ENCODE results near the gene PRKCA.

- TF ChIP-seq, protein P1, sequence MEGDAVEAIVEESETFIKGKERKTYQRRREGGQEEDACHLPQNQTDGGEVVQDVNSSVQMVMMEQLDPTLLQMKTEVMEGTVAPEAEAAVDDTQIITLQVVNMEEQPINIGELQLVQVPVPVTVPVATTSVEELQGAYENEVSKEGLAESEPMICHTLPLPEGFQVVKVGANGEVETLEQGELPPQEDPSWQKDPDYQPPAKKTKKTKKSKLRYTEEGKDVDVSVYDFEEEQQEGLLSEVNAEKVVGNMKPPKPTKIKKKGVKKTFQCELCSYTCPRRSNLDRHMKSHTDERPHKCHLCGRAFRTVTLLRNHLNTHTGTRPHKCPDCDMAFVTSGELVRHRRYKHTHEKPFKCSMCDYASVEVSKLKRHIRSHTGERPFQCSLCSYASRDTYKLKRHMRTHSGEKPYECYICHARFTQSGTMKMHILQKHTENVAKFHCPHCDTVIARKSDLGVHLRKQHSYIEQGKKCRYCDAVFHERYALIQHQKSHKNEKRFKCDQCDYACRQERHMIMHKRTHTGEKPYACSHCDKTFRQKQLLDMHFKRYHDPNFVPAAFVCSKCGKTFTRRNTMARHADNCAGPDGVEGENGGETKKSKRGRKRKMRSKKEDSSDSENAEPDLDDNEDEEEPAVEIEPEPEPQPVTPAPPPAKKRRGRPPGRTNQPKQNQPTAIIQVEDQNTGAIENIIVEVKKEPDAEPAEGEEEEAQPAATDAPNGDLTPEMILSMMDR (IDR thresholded peaks at IDR 0.05): no peak
- no peak for TF ChIP-seq POLR2A (IDR thresholded peaks at IDR 0.05)
Measured at GRCh38 chr17:66527335-66527734, 224.9 kb downstream of the PRKCA start.

Measured in uterus (tissue), 2 donors.